HG03139 (cell line): ENCODE data around the gene TDRD6.
"Not testable (repeated sequence)": the region's sequence is repeated elsewhere in the genome, so short reads cannot be mapped to it uniquely, and the experiment has no call there.

Experiments
- ATAC-seq: cut with Tn5 transposase; IDR thresholded peaks from one replicate; pipeline ENCODE4 v1.9.1; 2021; ENCODE audit not compliant: unreplicated experiment

TDRD6 gene

GRCh38 chr6:46743425-46744158, 55.9 kb downstream of the TDRD6 start:
- no peak for ATAC-seq

- not testable (repeated sequence) for ATAC-seq
Measured at GRCh38 chr6:46744159-46744725, 56.6 kb downstream of the TDRD6 start.

- ATAC-seq = no peak
Measured at GRCh38 chr6:46745973-46746372, 58.3 kb downstream of the TDRD6 start.

GRCh38 chr6:46746696-46747095, 59.0 kb downstream of the TDRD6 start, which contains the start of gene ANKRD66:
ANKRD66 (plus strand) TSS chr6:46746933; CDS start chr6:46751949, 5,016 bp downstream.
- no peak for ATAC-seq

GRCh38 chr6:46748940-46749503, 61.3 kb downstream of the TDRD6 start:
- ATAC-seq = no peak

- ATAC-seq = no peak
Measured at GRCh38 chr6:46749731-46750130, 62.0 kb downstream of the TDRD6 start.

GRCh38 chr6:46751658-46752057, 64.0 kb downstream of the TDRD6 start:
- ATAC-seq = no peak
